Measurements from ENCODE around the gene SLIT3.

The SLIT3 gene

DNA sequence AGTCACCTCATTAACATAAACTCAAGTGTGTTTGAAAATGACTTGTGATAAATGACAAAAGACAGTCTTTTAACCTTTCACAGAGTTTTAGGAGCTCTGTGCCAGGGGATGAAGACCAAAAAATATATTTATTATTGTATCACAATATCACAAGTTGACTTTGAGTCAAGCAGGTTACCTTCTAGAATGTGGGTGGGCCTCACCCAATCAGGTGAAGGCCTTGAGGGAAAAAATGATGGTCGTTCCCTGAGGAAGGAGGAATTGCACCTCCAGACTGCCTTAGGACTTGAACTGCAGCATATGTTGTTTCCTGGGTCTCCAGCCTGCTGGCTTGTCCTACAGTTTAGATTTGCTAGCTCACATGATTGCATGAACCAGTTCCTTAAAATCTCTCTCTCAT is 680.1 kb downstream of the SLIT3 start:
- TF ChIP-seq ZC3H10 (CRISPR knock-in tag; IDR thresholded peaks at IDR 0.05) (no peak), ISL1 (CRISPR knock-in tag; IDR thresholded peaks at IDR 0.05) (no peak), ZNF8 (CRISPR knock-in tag; IDR thresholded peaks at IDR 0.05) (no peak), TCF4 (CRISPR knock-in tag; IDR thresholded peaks at IDR 0.05; ENCODE audit: borderline replicate concordance) (no peak), BACH2 (CRISPR knock-in tag; IDR thresholded peaks at IDR 0.05; ENCODE audit: borderline replicate concordance) (no peak), ZFP30 (CRISPR knock-in tag; IDR thresholded peaks at IDR 0.05) (no peak), ZFP3 (CRISPR knock-in tag; IDR thresholded peaks at IDR 0.05) (no peak), ZNF565 (CRISPR knock-in tag; conservative IDR thresholded peaks at IDR 0.05; ENCODE audit: low read depth) (no peak)
- TF ChIP-seq, protein P1, sequence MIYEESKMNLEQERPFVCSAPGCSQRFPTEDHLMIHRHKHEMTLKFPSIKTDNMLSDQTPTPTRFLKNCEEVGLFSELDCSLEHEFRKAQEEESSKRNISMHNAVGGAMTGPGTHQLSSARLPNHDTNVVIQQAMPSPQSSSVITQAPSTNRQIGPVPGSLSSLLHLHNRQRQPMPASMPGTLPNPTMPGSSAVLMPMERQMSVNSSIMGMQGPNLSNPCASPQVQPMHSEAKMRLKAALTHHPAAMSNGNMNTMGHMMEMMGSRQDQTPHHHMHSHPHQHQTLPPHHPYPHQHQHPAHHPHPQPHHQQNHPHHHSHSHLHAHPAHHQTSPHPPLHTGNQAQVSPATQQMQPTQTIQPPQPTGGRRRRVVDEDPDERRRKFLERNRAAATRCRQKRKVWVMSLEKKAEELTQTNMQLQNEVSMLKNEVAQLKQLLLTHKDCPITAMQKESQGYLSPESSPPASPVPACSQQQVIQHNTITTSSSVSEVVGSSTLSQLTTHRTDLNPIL (CRISPR knock-in tag; IDR thresholded peaks at IDR 0.05; ENCODE audit: low read depth): no peak
- TF ChIP-seq, protein P2, sequence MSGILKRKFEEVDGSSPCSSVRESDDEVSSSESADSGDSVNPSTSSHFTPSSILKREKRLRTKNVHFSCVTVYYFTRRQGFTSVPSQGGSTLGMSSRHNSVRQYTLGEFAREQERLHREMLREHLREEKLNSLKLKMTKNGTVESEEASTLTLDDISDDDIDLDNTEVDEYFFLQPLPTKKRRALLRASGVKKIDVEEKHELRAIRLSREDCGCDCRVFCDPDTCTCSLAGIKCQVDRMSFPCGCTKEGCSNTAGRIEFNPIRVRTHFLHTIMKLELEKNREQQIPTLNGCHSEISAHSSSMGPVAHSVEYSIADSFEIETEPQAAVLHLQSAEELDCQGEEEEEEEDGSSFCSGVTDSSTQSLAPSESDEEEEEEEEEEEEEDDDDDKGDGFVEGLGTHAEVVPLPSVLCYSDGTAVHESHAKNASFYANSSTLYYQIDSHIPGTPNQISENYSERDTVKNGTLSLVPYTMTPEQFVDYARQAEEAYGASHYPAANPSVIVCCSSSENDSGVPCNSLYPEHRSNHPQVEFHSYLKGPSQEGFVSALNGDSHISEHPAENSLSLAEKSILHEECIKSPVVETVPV (CRISPR knock-in tag; IDR thresholded peaks at IDR 0.05): no peak

DNA sequence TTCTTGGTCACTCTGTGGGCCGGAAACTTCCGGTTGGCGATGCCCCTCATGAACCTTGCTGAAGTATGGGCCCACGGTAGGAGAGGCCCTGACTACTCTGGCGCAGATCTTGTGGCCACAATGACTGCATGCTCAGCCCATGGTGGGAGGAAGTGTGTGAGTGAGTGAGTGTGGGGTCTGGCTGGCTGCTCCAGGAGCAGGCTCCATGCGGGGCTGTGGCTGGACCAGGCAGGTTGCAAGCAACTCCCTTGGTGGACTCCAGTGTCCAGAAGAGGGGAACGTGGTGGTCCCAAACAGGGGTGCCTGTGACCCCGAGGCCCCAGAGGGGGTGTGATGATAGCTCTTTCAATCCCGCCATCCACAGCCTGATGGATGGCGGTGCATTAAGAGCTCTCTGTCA is 686.3 kb downstream of the SLIT3 start:
- no peak for ATAC-seq
- TF ChIP-seq ZNF8 (CRISPR knock-in tag; IDR thresholded peaks at IDR 0.05): no peak
- TF ChIP-seq SNAI2 (CRISPR knock-in tag; IDR thresholded peaks at IDR 0.05): no peak
- TF ChIP-seq GLIS3 (CRISPR knock-in tag; IDR thresholded peaks at IDR 0.05): no peak
- no peak for TF ChIP-seq ESRRG (CRISPR knock-in tag; IDR thresholded peaks at IDR 0.05)
- TF ChIP-seq, protein P2 (CRISPR knock-in tag; IDR thresholded peaks at IDR 0.05): no peak
- no peak for TF ChIP-seq CSDC2 (CRISPR knock-in tag; IDR thresholded peaks at IDR 0.05)
- TF ChIP-seq TOX (CRISPR knock-in tag; IDR thresholded peaks at IDR 0.05; ENCODE audit: borderline replicate concordance): no peak
- no peak for TF ChIP-seq ARNTL (CRISPR knock-in tag; IDR thresholded peaks at IDR 0.05; ENCODE audit: borderline replicate concordance, low read depth)

More for the DNA sequence above, 680.1 kb downstream of the SLIT3 start:
- no peak for ATAC-seq

DNA sequence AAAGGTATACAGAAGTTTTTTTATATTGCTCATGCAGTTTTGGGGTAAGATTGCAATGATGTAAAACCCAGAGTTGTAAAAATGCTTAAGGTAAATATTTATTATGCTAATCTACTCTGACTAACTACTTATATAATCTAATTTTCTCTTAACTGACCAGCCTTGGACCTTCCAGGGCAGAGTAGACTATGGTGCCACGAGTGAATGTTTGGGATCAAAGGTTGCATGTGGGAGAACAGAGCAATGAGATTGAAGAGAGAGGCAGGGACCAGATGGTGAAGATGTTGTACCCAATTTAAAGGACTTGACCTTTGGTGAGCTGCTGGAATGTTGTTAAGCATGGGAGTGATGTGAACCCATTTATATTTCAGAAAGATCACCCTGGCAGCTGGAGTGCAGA is 686.9 kb downstream of the SLIT3 start:
- no peak for ATAC-seq
- TF ChIP-seq ISL1 (CRISPR knock-in tag; IDR thresholded peaks at IDR 0.05) (no peak), RARB (CRISPR knock-in tag; IDR thresholded peaks at IDR 0.05) (no peak), ARNTL (CRISPR knock-in tag; IDR thresholded peaks at IDR 0.05; ENCODE audit: borderline replicate concordance, low read depth) (no peak), ZFP3 (CRISPR knock-in tag; IDR thresholded peaks at IDR 0.05) (no peak), GLIS3 (CRISPR knock-in tag; IDR thresholded peaks at IDR 0.05) (no peak), ZC3H10 (CRISPR knock-in tag; IDR thresholded peaks at IDR 0.05) (no peak), TOX (CRISPR knock-in tag; IDR thresholded peaks at IDR 0.05; ENCODE audit: borderline replicate concordance) (no peak), CSDC2 (CRISPR knock-in tag; IDR thresholded peaks at IDR 0.05) (no peak), SNAI2 (CRISPR knock-in tag; IDR thresholded peaks at IDR 0.05) (no peak), TCF4 (CRISPR knock-in tag; IDR thresholded peaks at IDR 0.05; ENCODE audit: borderline replicate concordance) (no peak)
- TF ChIP-seq, protein P3, sequence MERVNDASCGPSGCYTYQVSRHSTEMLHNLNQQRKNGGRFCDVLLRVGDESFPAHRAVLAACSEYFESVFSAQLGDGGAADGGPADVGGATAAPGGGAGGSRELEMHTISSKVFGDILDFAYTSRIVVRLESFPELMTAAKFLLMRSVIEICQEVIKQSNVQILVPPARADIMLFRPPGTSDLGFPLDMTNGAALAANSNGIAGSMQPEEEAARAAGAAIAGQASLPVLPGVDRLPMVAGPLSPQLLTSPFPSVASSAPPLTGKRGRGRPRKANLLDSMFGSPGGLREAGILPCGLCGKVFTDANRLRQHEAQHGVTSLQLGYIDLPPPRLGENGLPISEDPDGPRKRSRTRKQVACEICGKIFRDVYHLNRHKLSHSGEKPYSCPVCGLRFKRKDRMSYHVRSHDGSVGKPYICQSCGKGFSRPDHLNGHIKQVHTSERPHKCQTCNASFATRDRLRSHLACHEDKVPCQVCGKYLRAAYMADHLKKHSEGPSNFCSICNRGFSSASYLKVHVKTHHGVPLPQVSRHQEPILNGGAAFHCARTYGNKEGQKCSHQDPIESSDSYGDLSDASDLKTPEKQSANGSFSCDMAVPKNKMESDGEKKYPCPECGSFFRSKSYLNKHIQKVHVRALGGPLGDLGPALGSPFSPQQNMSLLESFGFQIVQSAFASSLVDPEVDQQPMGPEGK (CRISPR knock-in tag; IDR thresholded peaks at IDR 0.05; ENCODE audit: borderline replicate concordance): no peak

DNA sequence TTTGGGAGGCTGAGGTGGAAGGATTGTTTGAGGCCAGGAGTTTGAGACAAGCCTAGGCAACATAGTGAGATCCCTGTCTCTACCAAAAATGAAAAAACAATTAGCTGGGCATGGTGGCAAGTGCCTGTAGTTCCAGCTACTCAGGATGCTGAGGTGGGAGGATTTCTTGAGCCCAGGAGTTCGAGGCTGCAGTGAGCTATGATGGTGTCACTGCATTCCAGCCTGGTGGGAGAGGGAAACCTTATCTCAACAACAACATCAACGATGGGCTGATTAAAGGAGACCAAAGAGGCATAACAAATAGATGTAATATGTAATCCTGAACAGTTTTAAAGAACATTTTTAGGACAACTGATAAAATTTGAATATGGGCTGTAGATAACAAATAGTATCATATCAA is 687.5 kb downstream of the SLIT3 start:
- no peak for TF ChIP-seq ZC3H10 (CRISPR knock-in tag; IDR thresholded peaks at IDR 0.05)
- TF ChIP-seq, protein P4, sequence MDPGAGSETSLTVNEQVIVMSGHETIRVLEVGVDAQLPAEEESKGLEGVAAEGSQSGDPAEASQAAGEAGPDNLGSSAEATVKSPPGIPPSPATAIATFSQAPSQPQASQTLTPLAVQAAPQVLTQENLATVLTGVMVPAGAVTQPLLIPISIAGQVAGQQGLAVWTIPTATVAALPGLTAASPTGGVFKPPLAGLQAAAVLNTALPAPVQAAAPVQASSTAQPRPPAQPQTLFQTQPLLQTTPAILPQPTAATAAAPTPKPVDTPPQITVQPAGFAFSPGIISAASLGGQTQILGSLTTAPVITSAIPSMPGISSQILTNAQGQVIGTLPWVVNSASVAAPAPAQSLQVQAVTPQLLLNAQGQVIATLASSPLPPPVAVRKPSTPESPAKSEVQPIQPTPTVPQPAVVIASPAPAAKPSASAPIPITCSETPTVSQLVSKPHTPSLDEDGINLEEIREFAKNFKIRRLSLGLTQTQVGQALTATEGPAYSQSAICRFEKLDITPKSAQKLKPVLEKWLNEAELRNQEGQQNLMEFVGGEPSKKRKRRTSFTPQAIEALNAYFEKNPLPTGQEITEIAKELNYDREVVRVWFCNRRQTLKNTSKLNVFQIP (CRISPR knock-in tag; IDR thresholded peaks at IDR 0.05; ENCODE audit: borderline replicate concordance, low read depth): no peak
- no peak for TF ChIP-seq TCF4 (CRISPR knock-in tag; IDR thresholded peaks at IDR 0.05; ENCODE audit: borderline replicate concordance)
- TF ChIP-seq, protein P2 (CRISPR knock-in tag; IDR thresholded peaks at IDR 0.05): no peak
- TF ChIP-seq, protein P3 (CRISPR knock-in tag; IDR thresholded peaks at IDR 0.05; ENCODE audit: borderline replicate concordance): no peak
- TF ChIP-seq ZNF70 (CRISPR knock-in tag; IDR thresholded peaks at IDR 0.05): no peak
- TF ChIP-seq, protein P1 (CRISPR knock-in tag; IDR thresholded peaks at IDR 0.05; ENCODE audit: low read depth): no peak
- ATAC-seq: no peak

Measured in SK-N-SH treated with all-trans-retinoic acid at 6 μM for 48 hours (cell line).